Smooth muscle cell (in vitro differentiated cells): ENCODE data around the gene DCAF8. TPM values are rescaled to one million over a fixed set of nuclear protein-coding genes. Genes with fewer than 3 reads are reported as not detected.

Experiments
- DNase-seq: peaks from one replicate; lab custom pipeline; 2025; ENCODE audit not compliant: unreplicated experiment; lab: John Stamatoyannopoulos, UW
- H2AFZ ChIP-seq: fragments of 200-600 bp; sonication (generic); 2 replicates; pipeline ENCODE4 v1.6.0; 2016; ENCODE audit warnings: antibody characterized with exemption, low read depth, mild to moderate bottlenecking
- H3F3A ChIP-seq: fragments of 200-600 bp; sonication (generic); 2 replicates; pipeline ENCODE4 v1.6.0; 2017; ENCODE audit warnings: antibody characterized with exemption, low read depth
- H3K27ac ChIP-seq: fragments of 200-600 bp; sonication (generic); 2 replicates; pipeline ENCODE4 v1.5.1; 2016; ENCODE audit warnings: low read depth, mild to moderate bottlenecking
- H3K27me3 ChIP-seq: fragments of 200-600 bp; sonication (generic); 2 replicates; pipeline ENCODE4 v1.6.1; 2016; ENCODE audit warnings: low read depth, mild to moderate bottlenecking
- H3K36me3 ChIP-seq: fragments of 200-600 bp; sonication (generic); 2 replicates; pipeline ENCODE4 v1.5.1; 2016; ENCODE audit warnings: low read depth
- H3K4me1 ChIP-seq: fragments of 200-600 bp; sonication (generic); 2 replicates; pipeline ENCODE4 v1.5.1; 2016; ENCODE audit warnings: low read depth
- H3K4me2 ChIP-seq: fragments of 200-600 bp; sonication (generic); 2 replicates; pipeline ENCODE4 v1.6.0; 2016; ENCODE audit warnings: mild to moderate bottlenecking
- H3K4me3 ChIP-seq: fragments of 200-600 bp; sonication (generic); 2 replicates; pipeline ENCODE4 v1.5.1; 2016; ENCODE audit warnings: mild to moderate bottlenecking
- H3K79me2 ChIP-seq: fragments of 200-600 bp; sonication (generic); 2 replicates; pipeline ENCODE4 v1.6.0; 2016; ENCODE audit warnings: low read depth, mild to moderate bottlenecking
- H3K9ac ChIP-seq: fragments of 200-600 bp; sonication (generic); 2 replicates; pipeline ENCODE4 v1.6.0; 2016; ENCODE audit warnings: low read depth
- H3K9me3 ChIP-seq: fragments of 200-600 bp; sonication (generic); replicated peaks from 2 replicates; pipeline ENCODE4 v1.5.1; 2016; ENCODE audit warnings: low read depth
- H4K20me1 ChIP-seq: fragments of 200-600 bp; sonication (generic); 2 replicates; pipeline ENCODE4 v1.6.0; 2016; ENCODE audit warnings: low read depth
- WGBS: methylation state at CpG from one replicate; pipeline ENCODE4 v1.1.7; 2016; ENCODE audit warnings: low lambda C conversion rate; 5-methylcytosine and 5-hydroxymethylcytosine counted together
- polyA plus RNA-seq: library from polyadenylated mRNA; unstranded; fragments of >200 nt; fragmentation: Nextera tagmentation; extraction: Ambion mirVana; gene quantifications from 2 replicates; pipeline ENCODE4 v1.2.1, GENCODE V29; 2016
- total RNA-seq: library from RNA; depleted of rRNA; stranded (reverse); fragments of >200 nt; gene quantifications from 2 replicates; pipeline ENCODE4 v1.2.3, GENCODE V29; 2014
- TF ChIP-seq, protein P1 (sequence below): fragments of 200-600 bp; sonication (generic); IDR thresholded peaks from 2 replicates; pipeline ENCODE4 v1.5.1; 2017; ENCODE audit warnings: borderline replicate concordance, mild to moderate bottlenecking, antibody characterized with exemption; ENCODE audit not compliant: insufficient read depth, poor library complexity, severe bottlenecking

The DCAF8 gene
- total and polyA plus RNA-seq, 2 experiments from 2014 or later, result 63.6 to 79.9 TPM

- no peaks in the 10 kb centered on the region for H3F3A ChIP-seq
- no peak overlapping the region for H3K9ac ChIP-seq
- 50% methylated on average over 1 of the region's 1 CpG for WGBS
- TF ChIP-seq, protein P1, sequence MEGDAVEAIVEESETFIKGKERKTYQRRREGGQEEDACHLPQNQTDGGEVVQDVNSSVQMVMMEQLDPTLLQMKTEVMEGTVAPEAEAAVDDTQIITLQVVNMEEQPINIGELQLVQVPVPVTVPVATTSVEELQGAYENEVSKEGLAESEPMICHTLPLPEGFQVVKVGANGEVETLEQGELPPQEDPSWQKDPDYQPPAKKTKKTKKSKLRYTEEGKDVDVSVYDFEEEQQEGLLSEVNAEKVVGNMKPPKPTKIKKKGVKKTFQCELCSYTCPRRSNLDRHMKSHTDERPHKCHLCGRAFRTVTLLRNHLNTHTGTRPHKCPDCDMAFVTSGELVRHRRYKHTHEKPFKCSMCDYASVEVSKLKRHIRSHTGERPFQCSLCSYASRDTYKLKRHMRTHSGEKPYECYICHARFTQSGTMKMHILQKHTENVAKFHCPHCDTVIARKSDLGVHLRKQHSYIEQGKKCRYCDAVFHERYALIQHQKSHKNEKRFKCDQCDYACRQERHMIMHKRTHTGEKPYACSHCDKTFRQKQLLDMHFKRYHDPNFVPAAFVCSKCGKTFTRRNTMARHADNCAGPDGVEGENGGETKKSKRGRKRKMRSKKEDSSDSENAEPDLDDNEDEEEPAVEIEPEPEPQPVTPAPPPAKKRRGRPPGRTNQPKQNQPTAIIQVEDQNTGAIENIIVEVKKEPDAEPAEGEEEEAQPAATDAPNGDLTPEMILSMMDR, result no peak
- no peak overlapping the region for H3K4me3 ChIP-seq
- peak overlapping the region; percentile 59 for H3K27ac ChIP-seq
- no peaks in the 10 kb centered on the region for H4K20me1 ChIP-seq
- peak overlapping the region; percentile 58 for H2AFZ ChIP-seq
- H3K9me3 ChIP-seq, result no peaks in the 10 kb centered on the region
- no peaks in the 10 kb centered on the region for H3K27me3 ChIP-seq
- H3K4me1 ChIP-seq, result peaks cover 17% of the 10 kb centered on the region
- H3K4me2 ChIP-seq, result no peak overlapping the region
- no peaks in the 10 kb centered on the region for H3K79me2 ChIP-seq
- no peak for DNase-seq
- no peaks in the 10 kb centered on the region for H3K36me3 ChIP-seq
Measured at GRCh38 chr1:160177667-160178066, 84.7 kb downstream of the DCAF8 start.

- no peaks in the 10 kb centered on the region for H3K79me2 ChIP-seq
- no peak overlapping the region for H3K4me3 ChIP-seq
- no peaks in the 10 kb centered on the region for H3K36me3 ChIP-seq
- H3F3A ChIP-seq, result no peaks in the 10 kb centered on the region
- no peaks in the 10 kb centered on the region for H4K20me1 ChIP-seq
- H3K9ac ChIP-seq, result no peak overlapping the region
- H2AFZ ChIP-seq, result peak overlapping the region; percentile 58
- DNase-seq, result no peak
- H3K9me3 ChIP-seq, result no peaks in the 10 kb centered on the region
- WGBS, result 61% methylated on average over 1 of the region's 2 CpGs
- H3K4me2 ChIP-seq, result no peak overlapping the region
- peak overlapping the region; percentile 59 for H3K27ac ChIP-seq
- TF ChIP-seq, protein P1, result no peak
- H3K4me1 ChIP-seq, result peaks cover 17% of the 10 kb centered on the region
- no peaks in the 10 kb centered on the region for H3K27me3 ChIP-seq
Measured at GRCh38 chr1:160177231-160177630, 85.1 kb downstream of the DCAF8 start.

- no peak overlapping the region for H3K4me2 ChIP-seq
- no peaks in the 10 kb centered on the region for H3K79me2 ChIP-seq
- 24% methylated on average over 9 of the region's 9 CpGs for WGBS
- H3K9ac ChIP-seq, result no peak overlapping the region
- no peak overlapping the region for H3K27ac ChIP-seq
- no peaks in the 10 kb centered on the region for H3K36me3 ChIP-seq
- no peaks in the 10 kb centered on the region for H4K20me1 ChIP-seq
- no peaks in the 10 kb centered on the region for H3F3A ChIP-seq
- no peak for DNase-seq
- no peaks in the 10 kb centered on the region for H3K9me3 ChIP-seq
- H3K4me1 ChIP-seq, result peaks cover 33% of the 10 kb centered on the region
- H3K4me3 ChIP-seq, result no peak overlapping the region
- H3K27me3 ChIP-seq, result no peaks in the 10 kb centered on the region
- TF ChIP-seq, protein P1, result no peak
- H2AFZ ChIP-seq, result no peak overlapping the region
Measured at GRCh38 chr1:160171980-160172379, 90.4 kb downstream of the DCAF8 start.

DNA sequence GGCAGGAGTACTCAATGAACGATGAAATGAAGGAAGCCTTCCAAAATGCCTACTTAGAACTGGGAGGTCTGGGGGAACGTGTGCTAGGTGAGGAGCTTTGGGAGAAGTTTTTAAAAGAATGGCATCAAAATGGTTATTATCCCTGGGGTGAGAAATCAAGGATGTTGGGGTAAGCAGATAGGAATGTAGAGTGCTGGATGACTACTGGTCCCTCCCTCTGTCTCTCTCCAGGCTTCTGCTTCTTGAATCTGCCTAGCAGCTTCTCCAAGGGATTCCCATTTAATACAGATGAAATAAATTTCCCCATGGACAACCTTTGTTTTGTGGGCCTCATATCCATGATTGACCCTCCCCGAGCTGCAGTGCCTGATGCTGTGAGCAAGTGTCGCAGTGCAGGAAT, 91.0 kb downstream of the DCAF8 start:
- WGBS, result 76% methylated on average over 4 of the region's 4 CpGs
- Histone ChIP-seq H3K27me3 (no peaks in the 10 kb centered on the region), H3K27ac (no peak overlapping the region), H2AFZ (no peak overlapping the region), H3K4me3 (no peak overlapping the region), H3K79me2 (no peaks in the 10 kb centered on the region), H3K9me3 (no peaks in the 10 kb centered on the region), H3K4me1 (peaks cover 27% of the 10 kb centered on the region), H3K4me2 (no peak overlapping the region), H3F3A (no peaks in the 10 kb centered on the region), H4K20me1 (no peaks in the 10 kb centered on the region), H3K36me3 (no peaks in the 10 kb centered on the region), H3K9ac (no peak overlapping the region)
- no peak for DNase-seq
- TF ChIP-seq, protein P1, result no peak
